Measurements from ENCODE around the gene GRIN3A. TPM values are rescaled to one million over a fixed set of nuclear protein-coding genes. Genes with fewer than 3 reads are reported as not detected.

GRIN3A gene
- total and polyA plus RNA-seq, 9 of the 15 experiments (the other 6 are each of a cell fraction or from before 2014, with no cell fraction given), result 0.01 to 0.03 TPM; not detected in 7

- peak; percentile 37; the same call in 1 of the 2 replicates for TF ChIP-seq ATF3 (IDR thresholded peaks at IDR 0.05)
- no peak for TF ChIP-seq ATF3 (CRISPR knock-in tag; conservative IDR thresholded peaks at IDR 0.05)
- peak; percentile 53 for TF ChIP-seq KDM5B (IDR thresholded peaks at IDR 0.05; ENCODE audit: insufficient replicate concordance, low read depth, low read length)
- TF ChIP-seq CREB5 (CRISPR knock-in tag; IDR thresholded peaks at IDR 0.05), result no peak
- TF ChIP-seq SMARCA5 (IDR thresholded peaks at IDR 0.05), result no peak
- no peak for TF ChIP-seq SOX6 (IDR thresholded peaks at IDR 0.05)
- TF ChIP-seq ZNF165 (CRISPR knock-in tag; IDR thresholded peaks at IDR 0.05; ENCODE audit: borderline replicate concordance), result 0 out of 2 replicates have a peak, but pooled peaks have one; percentile 40
- no peak for TF ChIP-seq CLOCK (CRISPR knock-in tag; IDR thresholded peaks at IDR 0.05; ENCODE audit: borderline replicate concordance)
- TF ChIP-seq SMAD2 (IDR thresholded peaks at IDR 0.05; ENCODE audit: low read depth, low read length), result no peak
- peak; percentile 30 to 60; a peak in 2 of 4 replicates for TF ChIP-seq KDM1A (IDR thresholded peaks at IDR 0.05)
- TF ChIP-seq ZNF717 (CRISPR knock-in tag; IDR thresholded peaks at IDR 0.05), result no peak
- TF ChIP-seq SPI1 (IDR thresholded peaks at IDR 0.05; ENCODE audit: borderline replicate concordance, low read depth, low read length), result peak; percentile 98
- TF ChIP-seq TRIM24 (IDR thresholded peaks at IDR 0.05), result 0 out of 4 replicates have a peak, but pooled peaks of 1 of the 2 experiments have one; percentile 16
- TF ChIP-seq NEUROD1 (IDR thresholded peaks at IDR 0.05; ENCODE audit: borderline replicate concordance, low read depth, low read length, partially characterized antibody), result peak; percentile 20
- peak; percentile 96 for TF ChIP-seq NR2C1 (IDR thresholded peaks at IDR 0.05)
- peak; percentile 97 for TF ChIP-seq NR2C1 (tag; IDR thresholded peaks at IDR 0.05)
- peak; percentile 25 to 57; a peak in 2 of 4 replicates for TF ChIP-seq SIX5 (IDR thresholded peaks at IDR 0.05; ENCODE audit: borderline replicate concordance in 1 of 2, insufficient read depth in 1 of 2, low read depth in 1 of 2, low read length in 2 of 2)
- TF ChIP-seq RBM15 (IDR thresholded peaks at IDR 0.05; ENCODE audit: insufficient read depth, low read length), result no peak
- peak; percentile 99 for TF ChIP-seq GABPA (tag; conservative IDR thresholded peaks at IDR 0.05; ENCODE audit: low read depth)
- TF ChIP-seq BCL6 (CRISPR knock-in tag; IDR thresholded peaks at IDR 0.05), result 0 out of 2 replicates have a peak, but pooled peaks have one; percentile 10
- 0 out of 2 replicates have a peak, but pooled peaks have one; percentile 42 for TF ChIP-seq FOSL1 (tag; conservative IDR thresholded peaks at IDR 0.05)
- peak; percentile 50 for TF ChIP-seq MYBL2 (IDR thresholded peaks at IDR 0.05; ENCODE audit: low read depth)
- no peak for TF ChIP-seq MYBL2 (CRISPR knock-in tag; IDR thresholded peaks at IDR 0.05; ENCODE audit: borderline replicate concordance)
Measured at GRCh38 chr9:101533334-101534204, 204.9 kb downstream of the GRIN3A start, which contains the start of gene RNF20 (continued).
